Panc1 (cell line): Measurements from ENCODE around the gene ETFA. TPM values are rescaled to one million over a fixed set of nuclear protein-coding genes. Genes with fewer than 3 reads are reported as not detected.
A peak's percentile ranks its signal among the peaks of the same experiment; 100 is the strongest.

Source experiments
- ATAC-seq: fragments of 200-7000 bp; cut with Tn5 transposase; 2 replicates; pipeline ENCODE4 v1.9.1; 2020; ENCODE audit warnings: mild to moderate bottlenecking, moderate library complexity
- BruUV-seq: library from RNA; stranded (reverse); fragments of 400-500 nt; replicated peaks from 2 replicates; lab custom pipeline; 2021; lab: Mats Ljungman, UMichigan
- CTCF ChIA-PET: fragments of 300-600 bp; sonication (Branson Sonifier 250); formaldehyde crosslinking; loops from one replicate; lab custom pipeline; 2022; ENCODE audit warnings: antibody characterized with exemption; lab: Charles Lee
- POLR2A ChIA-PET: fragments of 300-600 bp; sonication (Branson Sonifier 250); formaldehyde crosslinking; loops from one replicate; lab custom pipeline; 2022; ENCODE audit warnings: antibody characterized with exemption; lab: Charles Lee
- DNase-seq: peaks from one replicate; pipeline ENCODE4 v3.0.0-alpha.2; 2010; ENCODE audit warnings: low read depth, low spot score
- H3K27ac ChIP-seq: 2 replicates; pipeline ENCODE4 v1.5.1; 2011; ENCODE audit warnings: mild to moderate bottlenecking, low read length, inconsistent platforms
- H3K27me3 ChIP-seq: fragments of 200-500 bp; sonication (Bioruptor generic); 2 replicates; pipeline ENCODE4 v1.6.0; 2014; ENCODE audit warnings: low read length, inconsistent platforms; ENCODE audit not compliant: control insufficient read depth, insufficient read depth
- H3K36me3 ChIP-seq: fragments of 200-500 bp; sonication (Bioruptor generic); 2 replicates; pipeline ENCODE4 v1.5.1; 2014; ENCODE audit warnings: inconsistent platforms, mild to moderate bottlenecking, low read length, moderate library complexity; ENCODE audit not compliant: control insufficient read depth, insufficient read depth
- H3K4me1 ChIP-seq: 2 replicates; pipeline ENCODE4 v1.5.1; 2011; ENCODE audit warnings: inconsistent platforms, mild to moderate bottlenecking, low read length, moderate library complexity; ENCODE audit not compliant: control insufficient read depth, insufficient read depth
- H3K4me3 ChIP-seq, 2 experiments: 2 replicates each; pipeline ENCODE4 v1.5.1; 2011 to 2012; ENCODE audit warnings: low read depth in 2 of 2, low read length in 2 of 2, mild to moderate bottlenecking in 2 of 2, inconsistent platforms in 1 of 2, moderate library complexity in 1 of 2
- H3K9me3 ChIP-seq: fragments of 200-500 bp; sonication (Bioruptor generic); 2 replicates; pipeline ENCODE4 v1.5.1; 2014; ENCODE audit warnings: low read depth, mild to moderate bottlenecking, inconsistent platforms, low read length, moderate library complexity; ENCODE audit not compliant: control insufficient read depth, insufficient read depth
- CTCF ChIP-seq: fragments of 450-650 bp; IDR thresholded peaks from 2 replicates; pipeline ENCODE4 v1.5.1; 2017; ENCODE audit warnings: mild to moderate bottlenecking
- POLR2AphosphoS5 ChIP-seq: IDR thresholded peaks from 2 replicates; pipeline ENCODE4 v1.6.1; 2012; ENCODE audit warnings: mild to moderate bottlenecking, low read depth, low read length, moderate library complexity
- REST ChIP-seq, 2 experiments: IDR thresholded peaks; 2 replicates each; pipeline ENCODE4 v1.6.1; 2011 to 2012; ENCODE audit warnings: low read depth in 2 of 2, control low read depth in 1 of 2, low read length in 1 of 2, mild to moderate bottlenecking in 1 of 2, moderate library complexity in 1 of 2; ENCODE audit not compliant: insufficient read depth in 1 of 2
- SIN3A ChIP-seq: IDR thresholded peaks from 2 replicates; pipeline ENCODE4 v1.6.1; 2012; ENCODE audit warnings: low read depth, mild to moderate bottlenecking, low read length, moderate library complexity, borderline replicate concordance; ENCODE audit not compliant: insufficient read depth
- TCF7L2 ChIP-seq: IDR thresholded peaks from 2 replicates; pipeline ENCODE4 v1.6.1; 2011; ENCODE audit warnings: mild to moderate bottlenecking, low read depth, low read length, inconsistent platforms
- in situ Hi-C: cut with HindIII; loops from 2 replicates; pipeline ENCODE4 v1.10.0; 2016; ENCODE audit warnings: low sequenced_read_pairs, low pct_unique_long_range_greater_than_20kb
- intact Hi-C: fragments of 100-400 bp; cut with micrococcal nuclease; formaldehyde crosslinking; loops from one replicate; pipeline ENCODE4 v1.10.0; 2022; ENCODE audit not compliant: unreplicated experiment
- total RNA-seq: library from RNA; stranded (reverse); gene quantifications from one replicate; pipeline ENCODE4 v1.2.1, GENCODE V29; 2021; ENCODE audit not compliant: unreplicated experiment

The ETFA gene
- total RNA-seq, 1 experiment from 2014 or later: 159 TPM

DNA sequence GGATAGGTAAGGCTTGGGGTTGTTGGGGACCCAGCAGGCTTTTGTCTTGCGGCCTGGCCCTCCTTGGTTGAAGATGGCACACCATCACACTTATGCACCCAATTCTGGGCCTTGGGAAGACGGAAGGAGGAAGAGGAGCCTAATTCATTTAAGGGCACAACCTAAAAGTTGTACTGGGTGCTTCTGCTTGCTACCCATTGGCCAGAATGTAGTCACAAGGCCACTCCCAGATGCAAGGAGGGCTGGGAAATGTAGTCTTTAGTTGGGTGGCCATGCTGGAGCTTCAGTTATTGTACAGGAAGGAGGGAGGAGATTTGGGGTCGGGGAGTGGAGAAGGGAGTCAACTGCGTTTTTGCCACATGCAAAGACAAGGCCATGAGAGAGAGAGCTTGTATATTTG lies 142.3 kb downstream of the ETFA start:
- in situ Hi-C loops: no loop called here
- Histone ChIP-seq H3K27ac (no peak overlapping the region), H3K9me3 (no peaks in the 10 kb centered on the region), H3K36me3 (no peaks in the 10 kb centered on the region), H3K4me3 (no peak overlapping the region), H3K27me3 (no peaks in the 10 kb centered on the region), H3K4me1 (no peaks in the 10 kb centered on the region)
- POLR2A ChIA-PET: no interaction called here
- DNase-seq: no peak
- no peak for TF ChIP-seq POLR2AphosphoS5
- TF ChIP-seq CTCF: no peak
- no peak for TF ChIP-seq TCF7L2
- no peak for TF ChIP-seq SIN3A
- no peak for TF ChIP-seq REST (IDR thresholded peaks at IDR 0.05; ENCODE audit: insufficient read depth in 1 of 2, low read depth in 2 of 2, low read length in 1 of 2)
- CTCF ChIA-PET: interaction anchor here (0.6 kb wide), 1 partner anchor 143 kb away, joined by 3 read pairs; no protein-coding TSS in a partner anchor
- ATAC-seq: peak; percentile 74
- intact Hi-C loops: no loop called here
- no TSS peak for BruUV-seq

DNA sequence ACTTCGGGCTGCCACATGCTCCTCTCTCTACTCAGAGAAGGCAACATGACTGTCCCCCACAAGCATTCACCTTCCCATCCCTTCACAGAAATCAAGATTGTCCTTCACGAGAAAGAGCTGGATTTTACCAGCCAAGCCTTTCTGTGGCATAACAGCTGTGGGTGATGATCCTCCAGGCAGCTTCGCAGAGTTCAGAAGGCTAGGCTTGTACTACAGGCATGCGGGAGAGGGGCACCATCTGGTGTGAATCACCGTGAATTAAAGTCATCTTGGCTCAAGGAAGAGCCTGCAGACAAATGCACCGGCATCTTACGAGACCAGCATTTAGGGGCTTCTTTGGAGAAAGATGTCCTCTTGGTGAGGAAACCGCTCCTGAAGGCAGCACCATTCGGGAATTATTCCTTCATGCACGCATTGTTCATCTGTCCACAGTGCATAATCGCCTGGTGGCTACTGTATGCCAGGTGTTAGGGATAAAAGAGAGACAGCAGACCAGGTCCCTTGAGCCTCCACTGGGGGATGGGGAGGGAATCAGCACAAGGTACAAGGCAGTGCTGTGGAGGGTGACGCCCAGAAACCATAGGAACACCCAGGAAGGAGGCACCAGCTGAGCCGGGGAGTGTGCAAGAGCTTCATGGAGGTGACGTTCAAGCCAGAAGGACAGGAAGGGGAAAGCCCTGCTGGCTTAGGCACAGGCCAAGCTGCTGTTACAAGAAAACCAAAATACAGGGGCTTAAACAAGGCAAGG lies 142.9 kb downstream of the ETFA start:
- H3K27ac ChIP-seq: no peak overlapping the region
- H3K4me3 ChIP-seq: no peak overlapping the region
- H3K27me3 ChIP-seq: no peaks in the 10 kb centered on the region
- DNase-seq (no peak), ATAC-seq (no peak)
- in situ Hi-C loops (no loop called here), intact Hi-C loops (no loop called here)
- TF ChIP-seq TCF7L2 (no peak), CTCF (no peak), REST (IDR thresholded peaks at IDR 0.05; ENCODE audit: insufficient read depth in 1 of 2, low read depth in 2 of 2, low read length in 1 of 2) (no peak), SIN3A (no peak), POLR2AphosphoS5 (no peak)
- no peaks in the 10 kb centered on the region for H3K36me3 ChIP-seq
- no peaks in the 10 kb centered on the region for H3K9me3 ChIP-seq
- no peaks in the 10 kb centered on the region for H3K4me1 ChIP-seq
- POLR2A ChIA-PET: no interaction called here
- CTCF ChIA-PET: interaction anchor here (0.6 to 1.0 kb wide), 2 partner anchors 18 to 143 kb away, joined by 3 read pairs; no protein-coding TSS in a partner anchor
- BruUV-seq: no TSS peak
